HG03196 (cell line): Measurements from ENCODE around the gene NPIPA7.
"Not testable (repeated sequence)": the region's sequence is repeated elsewhere in the genome, so short reads cannot be mapped to it uniquely, and the experiment has no call there.

Experiments used
- ATAC-seq: cut with Tn5 transposase; IDR thresholded peaks from one replicate; pipeline ENCODE4 v1.9.1; 2021; ENCODE audit not compliant: unreplicated experiment

NPIPA7 gene

DNA sequence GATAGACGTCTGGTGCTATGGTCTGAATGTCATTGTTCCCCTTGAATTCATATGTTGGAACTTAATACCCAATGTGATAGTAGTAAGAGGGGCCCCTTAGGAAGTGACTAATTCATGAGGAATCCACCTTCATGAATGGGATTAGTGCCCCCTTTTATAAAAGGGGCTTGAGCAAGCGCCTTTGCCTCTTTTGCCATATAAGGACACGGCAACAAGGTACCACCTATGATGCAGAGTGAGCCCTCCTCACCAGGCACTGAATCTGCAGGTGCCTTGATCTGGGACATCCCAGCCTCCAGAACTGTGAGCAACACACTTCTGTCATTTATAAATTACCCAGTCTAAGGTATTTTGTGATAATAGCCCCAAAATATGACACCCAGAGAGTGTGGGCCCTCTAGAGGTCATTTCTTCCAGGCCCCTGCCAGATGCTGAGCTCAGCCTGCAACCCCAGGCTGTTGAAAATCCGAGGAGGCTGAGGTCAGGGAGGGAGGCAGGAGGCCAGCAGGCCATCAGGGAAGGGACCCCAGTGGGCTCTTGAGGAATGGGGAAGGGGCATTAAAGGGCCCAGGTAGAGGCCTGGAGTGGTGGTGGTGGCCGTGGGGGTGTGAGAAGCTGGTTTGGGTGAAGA lies 39.1 kb downstream of the NPIPA7 start:
- ATAC-seq = not testable (repeated sequence)

DNA sequence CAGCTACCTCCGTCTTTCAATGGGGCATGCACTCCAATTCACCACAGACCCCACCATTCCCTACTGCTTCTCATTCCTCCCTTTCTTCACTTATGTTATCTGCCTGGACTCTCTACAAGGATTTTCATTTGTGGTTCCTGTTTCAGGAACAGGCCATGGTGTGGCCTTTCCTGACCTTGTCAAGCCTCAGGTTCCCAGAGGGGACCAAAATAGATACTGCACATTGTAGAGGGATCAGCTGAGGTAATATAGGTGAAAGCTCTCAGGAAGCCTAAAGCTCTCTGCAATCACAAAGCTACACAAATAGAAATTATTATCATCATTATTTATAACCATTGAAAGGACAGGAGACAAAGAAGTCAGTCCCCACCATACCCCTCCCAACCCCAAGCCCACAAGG lies 41.6 kb downstream of the NPIPA7 start:
- ATAC-seq = not testable (repeated sequence)

DNA sequence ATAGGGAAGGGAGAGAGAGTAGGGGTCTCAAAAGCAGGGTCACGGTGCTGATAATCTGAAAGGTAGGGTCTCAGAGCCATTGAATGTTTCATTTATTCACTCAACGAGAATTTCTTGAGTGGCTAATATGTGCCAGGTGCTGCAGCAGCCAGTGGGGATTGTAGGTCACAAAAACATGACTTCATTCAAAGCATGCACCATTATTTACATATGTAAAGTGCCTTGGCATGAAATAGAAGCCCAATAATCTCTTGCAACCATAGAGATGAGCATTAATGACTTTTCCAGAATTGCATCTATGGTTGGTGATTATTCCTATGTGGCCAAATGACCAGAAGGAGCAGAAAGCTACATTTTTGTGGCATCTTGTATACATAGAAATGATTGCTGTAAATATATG lies 46.2 kb downstream of the NPIPA7 start:
- ATAC-seq = not testable (repeated sequence)

DNA sequence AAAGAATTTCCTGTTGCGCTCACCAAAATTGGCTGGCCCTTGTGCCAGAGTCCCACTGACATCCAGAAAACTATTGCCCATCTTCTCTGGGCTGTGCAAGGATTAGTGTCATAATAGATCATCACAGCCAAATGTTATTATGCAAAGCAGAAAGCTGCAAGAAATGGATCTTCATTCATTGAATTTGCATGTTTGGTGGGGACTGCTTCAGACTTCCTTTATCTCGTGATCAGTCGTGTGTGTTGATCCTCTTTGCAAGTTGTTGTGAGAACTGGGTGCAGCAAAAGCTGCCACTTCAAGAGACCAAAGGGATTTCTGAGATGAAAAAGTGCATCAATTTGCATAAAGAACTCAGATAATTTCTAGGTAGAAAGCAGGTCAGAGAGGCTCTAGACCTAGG lies 52.2 kb downstream of the NPIPA7 start:
- ATAC-seq = not testable (repeated sequence)

DNA sequence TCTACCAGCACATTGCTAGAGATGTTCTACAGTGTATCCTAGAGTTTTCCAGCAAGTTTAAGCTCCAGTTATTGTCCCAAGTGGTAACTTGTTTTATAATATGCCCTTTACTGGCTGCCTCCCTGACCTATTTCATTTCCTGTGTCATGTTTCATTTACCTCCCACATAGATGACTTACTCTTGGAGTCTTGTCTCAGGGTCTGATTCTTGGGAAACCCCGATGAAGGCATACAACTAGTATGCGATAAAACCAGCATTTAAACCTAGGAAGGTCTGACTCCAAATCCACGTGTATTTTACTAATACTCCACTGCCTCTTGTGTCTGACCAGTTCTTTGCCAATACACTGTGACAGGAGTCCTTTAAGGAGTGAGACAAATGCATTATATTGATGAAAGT lies 55.8 kb downstream of the NPIPA7 start:
- ATAC-seq = not testable (repeated sequence)

DNA sequence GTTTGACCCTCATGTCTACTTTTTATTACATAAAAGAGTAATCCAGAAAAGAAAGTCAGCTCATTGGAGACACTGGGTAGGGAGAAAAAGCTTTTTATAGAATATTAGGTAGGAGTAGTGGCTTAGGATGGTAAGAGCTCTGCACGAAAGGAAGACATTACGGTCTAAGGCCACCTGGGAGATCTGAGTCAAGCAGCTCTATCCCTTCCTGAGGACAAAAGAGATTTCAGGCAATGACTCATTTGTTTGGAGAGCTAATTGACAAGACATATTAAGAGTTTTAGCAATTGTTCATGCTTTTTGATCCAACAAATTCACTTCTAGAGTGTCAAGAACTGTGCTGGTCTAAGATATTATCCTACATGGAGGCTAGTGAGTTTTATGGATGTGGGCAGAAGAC lies 62.5 kb downstream of the NPIPA7 start:
- not testable (repeated sequence) for ATAC-seq
